PC-9 (cell line): ENCODE results near the gene PGPEP1. TPM values are rescaled to one million over a fixed set of nuclear protein-coding genes. Genes with fewer than 3 reads are reported as not detected.
"Not testable (repeated sequence)": the region's sequence is repeated elsewhere in the genome, so short reads cannot be mapped to it uniquely, and the experiment has no call there.

ENCODE experiments used
- BruUV-seq: library from RNA; stranded (reverse); fragments of 400-500 nt; replicated peaks from 2 replicates; lab custom pipeline; 2021; lab: Mats Ljungman, UMichigan
- CTCF ChIA-PET: fragments of 300-600 bp; sonication (Branson Sonifier 250); formaldehyde crosslinking; loops from one replicate; lab custom pipeline; 2022; ENCODE audit warnings: antibody characterized with exemption; lab: Charles Lee
- POLR2A ChIA-PET: fragments of 300-600 bp; sonication (Branson Sonifier 250); formaldehyde crosslinking; loops from one replicate; lab custom pipeline; 2022; ENCODE audit warnings: antibody characterized with exemption; ENCODE audit not compliant: unreplicated experiment; lab: Charles Lee
- DNase-seq, 2 experiments: peaks; one replicate each; pipeline versions ENCODE4 v3.0.0 to v3.0.0-alpha.2; 2015 to 2022; ENCODE audit warnings: mixed read lengths in 1 of 2
- H2AFZ ChIP-seq: fragments of 200-600 bp; sonication (generic); 2 replicates; pipeline ENCODE4 v1.8.1; 2017; ENCODE audit warnings: antibody characterized with exemption
- H3F3A ChIP-seq: fragments of 200-600 bp; sonication (generic); 2 replicates; pipeline ENCODE4 v1.8.1; 2017; ENCODE audit warnings: antibody characterized with exemption, mild to moderate bottlenecking, low read depth; ENCODE audit not compliant: insufficient read depth
- H3K27ac ChIP-seq: fragments of 200-600 bp; sonication (generic); 2 replicates; pipeline ENCODE4 v1.6.1; 2016; ENCODE audit warnings: mixed run types
- H3K27me3 ChIP-seq: fragments of 200-600 bp; sonication (generic); 2 replicates; pipeline ENCODE4 v1.6.1; 2016; ENCODE audit warnings: low read depth, mixed run types; ENCODE audit not compliant: insufficient read depth
- H3K36me3 ChIP-seq: fragments of 200-600 bp; sonication (generic); 2 replicates; pipeline ENCODE4 v1.6.1; 2016; ENCODE audit warnings: low read depth, mixed run types
- H3K4me1 ChIP-seq: fragments of 200-600 bp; sonication (generic); replicated peaks from 2 replicates; pipeline ENCODE4 v1.6.1; 2016; ENCODE audit warnings: mixed run types; ENCODE audit not compliant: insufficient read depth
- H3K4me2 ChIP-seq: fragments of 200-600 bp; sonication (generic); 2 replicates; pipeline ENCODE4 v1.6.1; 2017; ENCODE audit warnings: mixed run types
- H3K4me3 ChIP-seq: fragments of 200-600 bp; sonication (generic); 2 replicates; pipeline ENCODE4 v1.6.1; 2016; ENCODE audit warnings: mixed run types
- H3K79me2 ChIP-seq: fragments of 200-600 bp; sonication (generic); 2 replicates; pipeline ENCODE4 v1.6.1; 2017; ENCODE audit warnings: low read depth, mixed run types
- H3K9me2 ChIP-seq: fragments of 200-600 bp; sonication (generic); 2 replicates; pipeline ENCODE4 v1.8.1; 2017; ENCODE audit warnings: mild to moderate bottlenecking; ENCODE audit not compliant: insufficient read depth
- H3K9me3 ChIP-seq: fragments of 200-600 bp; sonication (generic); 2 replicates; pipeline ENCODE4 v1.8.1; 2016; ENCODE audit warnings: low read depth; ENCODE audit not compliant: insufficient read depth
- H4K20me1 ChIP-seq: fragments of 200-600 bp; sonication (generic); 2 replicates; pipeline ENCODE4 v1.8.1; 2017; ENCODE audit not compliant: insufficient read depth
- EZH2 ChIP-seq: fragments of 200-600 bp; sonication (generic); IDR thresholded peaks from 2 replicates; pipeline ENCODE4 v1.8.0; 2017; ENCODE audit warnings: antibody characterized with exemption, low read depth
- intact Hi-C: fragments of 100-400 bp; cut with micrococcal nuclease; formaldehyde crosslinking; loops from one replicate; pipeline ENCODE4 v1.10.0; 2022; ENCODE audit not compliant: unreplicated experiment
- total RNA-seq: library from RNA; stranded (reverse); gene quantifications from 2 replicates; pipeline ENCODE4 v1.2.3, GENCODE V29; 2021
- TF ChIP-seq, protein P1 (sequence below): fragments of 200-600 bp; sonication (generic); conservative IDR thresholded peaks from 2 replicates; pipeline ENCODE4 v1.6.1; 2017; ENCODE audit warnings: mixed run types, antibody characterized with exemption, mild to moderate bottlenecking, moderate library complexity

The PGPEP1 gene
- total RNA-seq, 1 experiment from 2014 or later, result 53.6 TPM

GRCh38 chr19:18353378-18354005 is 13.1 kb downstream of the PGPEP1 start:
- Histone ChIP-seq H3K36me3 (peaks cover 26% of the 10 kb centered on the region), H2AFZ (no peak overlapping the region), H3K9me2 (no peaks in the 10 kb centered on the region), H3F3A (peaks cover 9% of the 10 kb centered on the region; the same call in 1 of the 2 replicates), H3K27me3 (no peaks in the 10 kb centered on the region), H3K4me2 (no peak overlapping the region), H3K4me3 (no peak overlapping the region), H3K9me3 (no peaks in the 10 kb centered on the region), H3K79me2 (no peaks in the 10 kb centered on the region), H3K4me1 (peaks cover 10% of the 10 kb centered on the region; the same call in 1 of the 2 replicates), H3K27ac (no peak overlapping the region), H4K20me1 (no peaks in the 10 kb centered on the region)
- ChIA-PET CTCF (no interaction called here), POLR2A (no interaction called here)
- TF ChIP-seq, protein P1, sequence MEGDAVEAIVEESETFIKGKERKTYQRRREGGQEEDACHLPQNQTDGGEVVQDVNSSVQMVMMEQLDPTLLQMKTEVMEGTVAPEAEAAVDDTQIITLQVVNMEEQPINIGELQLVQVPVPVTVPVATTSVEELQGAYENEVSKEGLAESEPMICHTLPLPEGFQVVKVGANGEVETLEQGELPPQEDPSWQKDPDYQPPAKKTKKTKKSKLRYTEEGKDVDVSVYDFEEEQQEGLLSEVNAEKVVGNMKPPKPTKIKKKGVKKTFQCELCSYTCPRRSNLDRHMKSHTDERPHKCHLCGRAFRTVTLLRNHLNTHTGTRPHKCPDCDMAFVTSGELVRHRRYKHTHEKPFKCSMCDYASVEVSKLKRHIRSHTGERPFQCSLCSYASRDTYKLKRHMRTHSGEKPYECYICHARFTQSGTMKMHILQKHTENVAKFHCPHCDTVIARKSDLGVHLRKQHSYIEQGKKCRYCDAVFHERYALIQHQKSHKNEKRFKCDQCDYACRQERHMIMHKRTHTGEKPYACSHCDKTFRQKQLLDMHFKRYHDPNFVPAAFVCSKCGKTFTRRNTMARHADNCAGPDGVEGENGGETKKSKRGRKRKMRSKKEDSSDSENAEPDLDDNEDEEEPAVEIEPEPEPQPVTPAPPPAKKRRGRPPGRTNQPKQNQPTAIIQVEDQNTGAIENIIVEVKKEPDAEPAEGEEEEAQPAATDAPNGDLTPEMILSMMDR, result no peak
- no peak for TF ChIP-seq EZH2
- intact Hi-C loops, result no loop called here
- DNase-seq, result no peak
- no TSS peak for BruUV-seq

GRCh38 chr19:18354743-18355142 is 14.3 kb downstream of the PGPEP1 start:
- H3K27me3 ChIP-seq, H4K20me1 ChIP-seq, H3F3A ChIP-seq, intact Hi-C loops, H3K4me2 ChIP-seq, H3K9me3 ChIP-seq, H2AFZ ChIP-seq, H3K9me2 ChIP-seq, DNase-seq, BruUV-seq, H3K4me1 ChIP-seq, H3K27ac ChIP-seq, H3K79me2 ChIP-seq, H3K4me3 ChIP-seq: not testable (repeated sequence)
- CTCF ChIA-PET, result interaction anchor here (0.5 to 0.6 kb wide), 2 partner anchors 31 to 420 kb away, joined by 3 to 5 read pairs; partner anchors contain the start of gene GDF15
- POLR2A ChIA-PET, result interaction anchor here (0.6 to 0.7 kb wide), 2 partner anchors 9 to 60 kb away, joined by 6 to 10 read pairs; no protein-coding TSS in a partner anchor
- H3K36me3 ChIP-seq, result peaks cover 26% of the 10 kb centered on the region

GRCh38 chr19:18357041-18357440 is 16.6 kb downstream of the PGPEP1 start:
- intact Hi-C loops, result no loop called here
- Histone ChIP-seq H3F3A (peaks cover 11% of the 10 kb centered on the region; the same call in 1 of the 2 replicates), H3K9me2 (no peaks in the 10 kb centered on the region), H3K27me3 (no peaks in the 10 kb centered on the region), H3K36me3 (peaks cover 30% of the 10 kb centered on the region), H3K79me2 (no peaks in the 10 kb centered on the region), H3K4me2 (no peak overlapping the region), H3K9me3 (no peaks in the 10 kb centered on the region), H3K27ac (no peak overlapping the region), H2AFZ (no peak overlapping the region), H3K4me3 (no peak overlapping the region), H4K20me1 (no peaks in the 10 kb centered on the region), H3K4me1 (peaks cover 10% of the 10 kb centered on the region)
- no TSS peak for BruUV-seq
- CTCF ChIA-PET, result no interaction called here
- POLR2A ChIA-PET, result no interaction called here
- no peak for TF ChIP-seq EZH2
- TF ChIP-seq, protein P1, result no peak
- DNase-seq, result no peak
